GM18873 (cell line): Measurements from ENCODE around the gene NDUFA12.

Source experiments
- ATAC-seq: cut with Tn5 transposase; IDR thresholded peaks from one replicate; pipeline ENCODE4 v1.9.1; 2021; ENCODE audit warnings: mild to moderate bottlenecking, moderate library complexity, moderate number of reproducible peaks; ENCODE audit not compliant: unreplicated experiment, low FRiP score

Gene NDUFA12

GRCh38 chr12:94983321-94983720 lies 20.2 kb downstream of the NDUFA12 start:
- no peak for ATAC-seq

GRCh38 chr12:94982456-94982855 lies 21.0 kb downstream of the NDUFA12 start:
- no peak for ATAC-seq

- ATAC-seq: no peak
These were observed 22.9 kb downstream of the NDUFA12 start for GRCh38 chr12:94980577-94980976.

- ATAC-seq: no peak
These were observed 23.6 kb downstream of the NDUFA12 start for GRCh38 chr12:94979941-94980340.

GRCh38 chr12:94977766-94978468 lies 25.6 kb downstream of the NDUFA12 start:
- no peak for ATAC-seq

GRCh38 chr12:94973221-94973620 lies 30.3 kb downstream of the NDUFA12 start:
- no peak for ATAC-seq

- ATAC-seq: no peak
These were observed 30.7 kb downstream of the NDUFA12 start for GRCh38 chr12:94972795-94973194.

GRCh38 chr12:94971923-94972322 lies 31.6 kb downstream of the NDUFA12 start:
- no peak for ATAC-seq

GRCh38 chr12:94970560-94970959 lies 32.9 kb downstream of the NDUFA12 start:
- ATAC-seq: no peak

- no peak for ATAC-seq
These were observed 34.1 kb downstream of the NDUFA12 start for GRCh38 chr12:94969424-94969823.

GRCh38 chr12:94965982-94966630 lies 37.4 kb downstream of the NDUFA12 start:
- no peak for ATAC-seq

GRCh38 chr12:94963649-94964048 lies 39.8 kb downstream of the NDUFA12 start:
- no peak for ATAC-seq

GRCh38 chr12:94962670-94963069 lies 40.8 kb downstream of the NDUFA12 start:
- ATAC-seq: no peak

- ATAC-seq: no peak
These were observed 41.6 kb downstream of the NDUFA12 start for GRCh38 chr12:94961911-94962310.

- ATAC-seq: no peak
These were observed 42.2 kb downstream of the NDUFA12 start for GRCh38 chr12:94961256-94961824.

- ATAC-seq: no peak
These were observed 46.5 kb downstream of the NDUFA12 start for GRCh38 chr12:94957006-94957405.

GRCh38 chr12:94954948-94955592 lies 48.4 kb downstream of the NDUFA12 start:
- no peak for ATAC-seq

- ATAC-seq: no peak
These were observed 49.3 kb downstream of the NDUFA12 start for GRCh38 chr12:94954029-94954685.

- no peak for ATAC-seq
These were observed 51.2 kb downstream of the NDUFA12 start for GRCh38 chr12:94952325-94952724.

- ATAC-seq: no peak
These were observed 52.2 kb downstream of the NDUFA12 start for GRCh38 chr12:94951071-94951934.
